ENCODE measurements around the gene IGFBP3.

Gene IGFBP3

GRCh38 chr7:45872116-45873034 is 48.7 kb downstream of the IGFBP3 start:
- DNase-seq = peak; percentile 24

- DNase-seq = peak; percentile 36
Measured at GRCh38 chr7:45869426-45869825, 51.6 kb downstream of the IGFBP3 start.

- DNase-seq = no peak
Measured at GRCh38 chr7:45867471-45867870, 53.6 kb downstream of the IGFBP3 start.

- peak; percentile 23 for DNase-seq
Measured at GRCh38 chr7:45865594-45866410, 55.3 kb downstream of the IGFBP3 start.

GRCh38 chr7:45863715-45864114 is 57.4 kb downstream of the IGFBP3 start:
- no peak for DNase-seq

Measured in fibroblast of skin of back (primary cell).